ENCODE data around the gene LITAF.

GRCh38 chr16:11520442-11520841 lies 66.3 kb downstream of the LITAF start:
- no peak for TF ChIP-seq EZH2phosphoT487 (IDR thresholded peaks at IDR 0.05; ENCODE audit: borderline replicate concordance)
- no peak for TF ChIP-seq POLR2A (IDR thresholded peaks at IDR 0.05; ENCODE audit: borderline replicate concordance, extremely low read depth, insufficient read depth, insufficient read length)
- no peak for TF ChIP-seq TCF7L2 (IDR thresholded peaks at IDR 0.05; ENCODE audit: borderline replicate concordance, extremely low read depth, insufficient read depth, insufficient read length)
- no peak for TF ChIP-seq ATF3 (IDR thresholded peaks at IDR 0.05)
- no peak for TF ChIP-seq CTCF (IDR thresholded peaks at IDR 0.05 in 2 of 3, conservative IDR thresholded peaks at IDR 0.05 in 1 of 3; ENCODE audit: borderline replicate concordance in 1 of 3, insufficient read depth in 1 of 3, low read depth in 2 of 3, low read length in 2 of 3)
- TF ChIP-seq YY1 (IDR thresholded peaks at IDR 0.05; ENCODE audit: extremely low read depth, insufficient replicate concordance, low read depth, low read length): no peak
- no peak for TF ChIP-seq REST (IDR thresholded peaks at IDR 0.05; ENCODE audit: low read depth)

Measured in HCT116 (cell line).